SK-N-SH treated with all-trans-retinoic acid at 6 μM for 48 hours (cell line): Measurements from ENCODE around the gene TOMM34.

Experiments used
- ATAC-seq: fragments of 200-7000 bp; cut with Tn5 transposase; 3 replicates; pipeline ENCODE4 v1.9.1; 2020; ENCODE audit warnings: mild to moderate bottlenecking, moderate library complexity
- ARNTL ChIP-seq: fragments of 450-650 bp; formaldehyde crosslinking; IDR thresholded peaks from 2 replicates; pipeline ENCODE4 v1.5.0; 2020; ENCODE audit warnings: low read depth, mild to moderate bottlenecking, moderate library complexity, borderline replicate concordance
- BACH2 ChIP-seq: fragments of 250-450 bp; sonication (Bioruptor Pico); IDR thresholded peaks from 2 replicates; pipeline ENCODE4 v1.9.0; 2021; ENCODE audit warnings: mild to moderate bottlenecking, borderline replicate concordance
- CREB5 ChIP-seq: fragments of 250-450 bp; sonication (Bioruptor Pico); IDR thresholded peaks from 2 replicates; pipeline ENCODE4 v1.5.1; 2020; ENCODE audit warnings: low read depth, mild to moderate bottlenecking, moderate library complexity
- CSDC2 ChIP-seq: fragments of 250-450 bp; sonication (Bioruptor Pico); IDR thresholded peaks from 2 replicates; pipeline ENCODE4 v1.5.0; 2020; ENCODE audit warnings: mild to moderate bottlenecking, moderate library complexity
- ESRRG ChIP-seq: fragments of 250-450 bp; sonication (Bioruptor Pico); IDR thresholded peaks from 2 replicates; pipeline ENCODE4 v1.6.1; 2021; ENCODE audit warnings: mild to moderate bottlenecking
- GLIS3 ChIP-seq: fragments of 250-450 bp; sonication (Bioruptor Pico); IDR thresholded peaks from 2 replicates; pipeline ENCODE4 v1.5.0; 2020; ENCODE audit warnings: mild to moderate bottlenecking, moderate library complexity
- ISL1 ChIP-seq: fragments of 250-450 bp; sonication (Bioruptor Pico); IDR thresholded peaks from 2 replicates; pipeline ENCODE4 v2.1.2; 2022; ENCODE audit warnings: mild to moderate bottlenecking, moderate library complexity
- OSR1 ChIP-seq: fragments of 250-450 bp; sonication (Bioruptor Pico); IDR thresholded peaks from 2 replicates; pipeline ENCODE4 v1.8.0; 2022; ENCODE audit warnings: moderate library complexity, mild to moderate bottlenecking, inconsistent platforms
- PATZ1 ChIP-seq: fragments of 250-450 bp; sonication (Bioruptor Pico); IDR thresholded peaks from 2 replicates; pipeline ENCODE4 v1.8.0; 2020; ENCODE audit warnings: mild to moderate bottlenecking, moderate library complexity, borderline replicate concordance
- POU6F1 ChIP-seq: fragments of 250-450 bp; sonication (Bioruptor Pico); IDR thresholded peaks from 2 replicates; pipeline ENCODE4 v1.8.0; 2021; ENCODE audit warnings: low read depth, mild to moderate bottlenecking, moderate library complexity, borderline replicate concordance
- PPARA ChIP-seq: fragments of 250-450 bp; sonication (Bioruptor Pico); IDR thresholded peaks from 2 replicates; pipeline ENCODE4 v1.5.0; 2020; ENCODE audit warnings: mild to moderate bottlenecking, borderline replicate concordance
- RARB ChIP-seq: fragments of 250-450 bp; sonication (Bioruptor Pico); IDR thresholded peaks from 2 replicates; pipeline ENCODE4 v1.8.0; 2021; ENCODE audit warnings: mild to moderate bottlenecking, moderate library complexity
- SNAI2 ChIP-seq: fragments of 250-450 bp; sonication (Bioruptor Pico); IDR thresholded peaks from 2 replicates; pipeline ENCODE4 v1.5.0; 2020; ENCODE audit warnings: mild to moderate bottlenecking, moderate library complexity
- TCF4 ChIP-seq: fragments of 250-450 bp; sonication (Bioruptor Pico); IDR thresholded peaks from 2 replicates; pipeline ENCODE4 v1.8.0; 2021; ENCODE audit warnings: mild to moderate bottlenecking, moderate library complexity, borderline replicate concordance
- TOX ChIP-seq: fragments of 250-450 bp; sonication (Bioruptor Pico); IDR thresholded peaks from 2 replicates; pipeline ENCODE4 v1.8.0; 2021; ENCODE audit warnings: mild to moderate bottlenecking, moderate library complexity, borderline replicate concordance
- TSHZ2 ChIP-seq: fragments of 250-450 bp; sonication (Bioruptor Pico); IDR thresholded peaks from 2 replicates; pipeline ENCODE4 v1.5.0; 2020; ENCODE audit warnings: mild to moderate bottlenecking, moderate library complexity
- ZC3H10 ChIP-seq: fragments of 250-450 bp; sonication (Bioruptor Pico); IDR thresholded peaks from 2 replicates; pipeline ENCODE4 v1.5.1; 2021; ENCODE audit warnings: mild to moderate bottlenecking, moderate library complexity
- ZFP3 ChIP-seq: fragments of 250-450 bp; sonication (Bioruptor Pico); IDR thresholded peaks from 2 replicates; pipeline ENCODE4 v1.5.0; 2020; ENCODE audit warnings: mild to moderate bottlenecking, moderate library complexity
- ZFP30 ChIP-seq: fragments of 450-650 bp; formaldehyde crosslinking; IDR thresholded peaks from 2 replicates; pipeline ENCODE4 v1.5.0; 2022; ENCODE audit warnings: mild to moderate bottlenecking, moderate library complexity
- ZNF565 ChIP-seq: fragments of 450-650 bp; formaldehyde crosslinking; conservative IDR thresholded peaks from 2 replicates; pipeline ENCODE4 v1.5.0; 2020; ENCODE audit warnings: low read depth, mild to moderate bottlenecking, moderate library complexity
- ZNF70 ChIP-seq: fragments of 450-650 bp; formaldehyde crosslinking; IDR thresholded peaks from 2 replicates; pipeline ENCODE4 v1.5.0; 2020; ENCODE audit warnings: mild to moderate bottlenecking, moderate library complexity
- ZNF8 ChIP-seq: fragments of 450-650 bp; formaldehyde crosslinking; IDR thresholded peaks from 2 replicates; pipeline ENCODE4 v1.5.0; 2020; ENCODE audit warnings: mild to moderate bottlenecking, moderate library complexity

Gene TOMM34

GRCh38 chr20:44931911-44932310 is 28.3 kb downstream of the TOMM34 start:
- ATAC-seq = no peak
- TF ChIP-seq GLIS3 (CRISPR knock-in tag) = no peak
- no peak for TF ChIP-seq TCF4
- no peak for TF ChIP-seq ISL1

GRCh38 chr20:44930517-44931168 is 29.6 kb downstream of the TOMM34 start:
- ATAC-seq = no peak
- no peak for TF ChIP-seq RARB (CRISPR knock-in tag)
- TF ChIP-seq TCF4 = no peak
- no peak for TF ChIP-seq PATZ1 (CRISPR knock-in tag)
- no peak for TF ChIP-seq ZNF565 (CRISPR knock-in tag)
- TF ChIP-seq ZFP30 (CRISPR knock-in tag) = no peak
- TF ChIP-seq POU6F1 (CRISPR knock-in tag) = no peak
- TF ChIP-seq GLIS3 (CRISPR knock-in tag) = no peak
- TF ChIP-seq ZNF8 (CRISPR knock-in tag) = no peak
- no peak for TF ChIP-seq ESRRG (CRISPR knock-in tag)
- TF ChIP-seq ZC3H10 (CRISPR knock-in tag) = no peak
- no peak for TF ChIP-seq OSR1 (CRISPR knock-in tag)
- TF ChIP-seq CREB5 (CRISPR knock-in tag) = no peak
- no peak for TF ChIP-seq BACH2 (CRISPR knock-in tag)
- TF ChIP-seq ARNTL = no peak
- TF ChIP-seq TOX (CRISPR knock-in tag) = no peak
- TF ChIP-seq ISL1 = no peak
- TF ChIP-seq TSHZ2 (CRISPR knock-in tag) = no peak
- TF ChIP-seq PPARA (CRISPR knock-in tag) = no peak
- no peak for TF ChIP-seq ZNF70 (CRISPR knock-in tag)
- no peak for TF ChIP-seq SNAI2 (CRISPR knock-in tag)
- TF ChIP-seq, all 23 proteins: peak for 0

GRCh38 chr20:44928595-44928994 is 31.6 kb downstream of the TOMM34 start:
- ATAC-seq = no peak
- TF ChIP-seq BACH2 (CRISPR knock-in tag) = no peak
- TF ChIP-seq TSHZ2 (CRISPR knock-in tag) = no peak
- TF ChIP-seq ZFP3 = no peak
- TF ChIP-seq OSR1 (CRISPR knock-in tag) = no peak
- no peak for TF ChIP-seq ZNF70 (CRISPR knock-in tag)
- no peak for TF ChIP-seq POU6F1 (CRISPR knock-in tag)
- TF ChIP-seq TCF4 = no peak
- TF ChIP-seq CSDC2 = no peak
